Neural progenitor cell (in vitro differentiated cells): ENCODE data around the gene PKD1L1. TPM values are rescaled to one million over a fixed set of nuclear protein-coding genes. Genes with fewer than 3 reads are reported as not detected.

Source experiments
- DNase-seq: peaks from one replicate; pipeline ENCODE4 v3.0.0-alpha.2; 2016; ENCODE audit warnings: low spot score
- H2AFZ ChIP-seq: fragments of 200-600 bp; sonication (generic); replicated peaks from 2 replicates; pipeline ENCODE4 v1.6.1; 2016; ENCODE audit warnings: antibody characterized with exemption
- H3F3A ChIP-seq: fragments of 200-600 bp; sonication (generic); 2 replicates; pipeline ENCODE4 v1.6.1; 2016; ENCODE audit warnings: antibody characterized with exemption, low read depth
- H3K27ac ChIP-seq: fragments of 200-600 bp; sonication (generic); 2 replicates; pipeline ENCODE4 v1.5.1; 2016; ENCODE audit warnings: mild to moderate bottlenecking
- H3K27me3 ChIP-seq: fragments of 200-600 bp; sonication (generic); 2 replicates; pipeline ENCODE4 v1.6.1; 2016; ENCODE audit warnings: mild to moderate bottlenecking, moderate library complexity
- H3K36me3 ChIP-seq: fragments of 200-600 bp; sonication (generic); 2 replicates; pipeline ENCODE4 v1.5.1; 2016
- H3K4me1 ChIP-seq: fragments of 200-600 bp; sonication (generic); 2 replicates; pipeline ENCODE4 v1.6.1; 2016; ENCODE audit warnings: mixed run types
- H3K4me2 ChIP-seq: fragments of 200-600 bp; sonication (generic); 2 replicates; pipeline ENCODE4 v1.6.1; 2016
- H3K4me3 ChIP-seq: fragments of 200-600 bp; sonication (generic); 2 replicates; pipeline ENCODE4 v1.5.1; 2016
- H3K79me2 ChIP-seq: fragments of 200-600 bp; sonication (generic); 2 replicates; pipeline ENCODE4 v1.6.1; 2016; ENCODE audit warnings: low read depth
- H3K9ac ChIP-seq: fragments of 200-600 bp; sonication (generic); 2 replicates; pipeline ENCODE4 v1.6.1; 2016
- H3K9me3 ChIP-seq: fragments of 200-600 bp; sonication (generic); 2 replicates; pipeline ENCODE4 v1.5.1; 2016; ENCODE audit warnings: low read depth
- H4K20me1 ChIP-seq: fragments of 200-600 bp; sonication (generic); 2 replicates; pipeline ENCODE4 v1.6.1; 2016; ENCODE audit warnings: low read depth
- H3K27ac Mint-ChIP-seq: 3 replicates; pipeline ENCODE4 v1.8.0; 2021; ENCODE audit warnings: mixed read lengths
- H3K27me3 Mint-ChIP-seq: 2 replicates; pipeline ENCODE4 v1.8.0; 2022; ENCODE audit warnings: low read depth, mild to moderate bottlenecking, inconsistent platforms, moderate library complexity, mixed read lengths; ENCODE audit not compliant: insufficient read depth
- H3K36me3 Mint-ChIP-seq: 3 replicates; pipeline ENCODE4 v1.8.0; 2021; ENCODE audit warnings: mixed read lengths
- H3K4me1 Mint-ChIP-seq: 3 replicates; pipeline ENCODE4 v1.8.0; 2021; ENCODE audit warnings: mixed read lengths
- H3K4me3 Mint-ChIP-seq: 3 replicates; pipeline ENCODE4 v1.8.0; 2021; ENCODE audit warnings: mild to moderate bottlenecking, moderate library complexity, mixed read lengths
- H3K9me3 Mint-ChIP-seq: 3 replicates; pipeline ENCODE4 v1.8.0; 2020; ENCODE audit warnings: mixed read lengths
- EZH2 ChIP-seq: fragments of 200-600 bp; sonication (generic); IDR thresholded peaks from 2 replicates; pipeline ENCODE4 v1.6.1; 2017; ENCODE audit warnings: antibody characterized with exemption, mild to moderate bottlenecking, moderate library complexity
- EZH2phosphoT487 ChIP-seq: fragments of 200-600 bp; sonication (generic); IDR thresholded peaks from 2 replicates; pipeline ENCODE4 v1.6.1; 2017; ENCODE audit warnings: antibody characterized with exemption
- total RNA-seq: library from RNA; depleted of rRNA; stranded (reverse); fragments of >200 nt; gene quantifications from 2 replicates; pipeline ENCODE4 v1.2.3, GENCODE V29; 2015; ENCODE audit warnings: low replicate concordance
- TF ChIP-seq, protein P1 (sequence below): fragments of 200-600 bp; sonication (generic); IDR thresholded peaks from 2 replicates; pipeline ENCODE4 v1.5.1; 2017; ENCODE audit warnings: antibody characterized with exemption, mild to moderate bottlenecking

Gene PKD1L1
- total RNA-seq, 1 donor from 2014 or later: 0.07 TPM

DNA sequence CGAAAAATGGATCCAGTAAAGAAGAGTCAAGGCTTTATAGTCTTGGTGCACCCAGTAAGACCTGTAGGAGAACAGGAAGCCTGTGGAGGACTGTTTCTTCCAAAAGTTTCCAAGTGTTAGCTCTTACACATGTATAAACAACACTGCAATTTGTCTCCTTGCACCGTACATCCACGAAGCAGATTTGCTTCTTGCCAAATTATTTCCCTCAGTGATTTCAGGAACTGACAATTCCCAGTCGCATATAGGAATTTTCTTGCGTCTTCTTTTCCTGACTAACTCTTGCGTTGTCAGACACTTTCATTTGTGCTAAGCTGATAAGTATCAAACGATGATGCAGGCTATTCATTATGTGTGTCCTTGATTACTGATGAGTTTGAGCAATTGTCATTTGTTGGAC is 182.1 kb downstream of the PKD1L1 start:
- no peaks in the 10 kb centered on the region for H3K9me3 ChIP-seq
- no peak overlapping the region for H3K9ac ChIP-seq
- no peaks in the 10 kb centered on the region for H3K36me3 ChIP-seq
- TF ChIP-seq EZH2phosphoT487 (no peak), EZH2 (no peak)
- TF ChIP-seq, protein P1, sequence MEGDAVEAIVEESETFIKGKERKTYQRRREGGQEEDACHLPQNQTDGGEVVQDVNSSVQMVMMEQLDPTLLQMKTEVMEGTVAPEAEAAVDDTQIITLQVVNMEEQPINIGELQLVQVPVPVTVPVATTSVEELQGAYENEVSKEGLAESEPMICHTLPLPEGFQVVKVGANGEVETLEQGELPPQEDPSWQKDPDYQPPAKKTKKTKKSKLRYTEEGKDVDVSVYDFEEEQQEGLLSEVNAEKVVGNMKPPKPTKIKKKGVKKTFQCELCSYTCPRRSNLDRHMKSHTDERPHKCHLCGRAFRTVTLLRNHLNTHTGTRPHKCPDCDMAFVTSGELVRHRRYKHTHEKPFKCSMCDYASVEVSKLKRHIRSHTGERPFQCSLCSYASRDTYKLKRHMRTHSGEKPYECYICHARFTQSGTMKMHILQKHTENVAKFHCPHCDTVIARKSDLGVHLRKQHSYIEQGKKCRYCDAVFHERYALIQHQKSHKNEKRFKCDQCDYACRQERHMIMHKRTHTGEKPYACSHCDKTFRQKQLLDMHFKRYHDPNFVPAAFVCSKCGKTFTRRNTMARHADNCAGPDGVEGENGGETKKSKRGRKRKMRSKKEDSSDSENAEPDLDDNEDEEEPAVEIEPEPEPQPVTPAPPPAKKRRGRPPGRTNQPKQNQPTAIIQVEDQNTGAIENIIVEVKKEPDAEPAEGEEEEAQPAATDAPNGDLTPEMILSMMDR: no peak
- no peaks in the 10 kb centered on the region for H3K27me3 ChIP-seq
- peaks cover 4% of the 10 kb centered on the region for H3K36me3 Mint-ChIP-seq
- peaks cover 5% of the 10 kb centered on the region for H3K9me3 Mint-ChIP-seq
- H2AFZ ChIP-seq: no peak overlapping the region
- no peak overlapping the region for H3K27ac ChIP-seq
- no peak overlapping the region for H3K4me3 ChIP-seq
- no peak overlapping the region for H3K4me3 Mint-ChIP-seq
- no peak overlapping the region for H3K4me2 ChIP-seq
- no peaks in the 10 kb centered on the region for H3K79me2 ChIP-seq
- H3K27me3 Mint-ChIP-seq: peaks cover 2% of the 10 kb centered on the region
- peaks cover 13% of the 10 kb centered on the region for H3K4me1 Mint-ChIP-seq
- H3K4me1 ChIP-seq: peaks cover 8% of the 10 kb centered on the region
- H4K20me1 ChIP-seq: no peaks in the 10 kb centered on the region
- H3K27ac Mint-ChIP-seq: no peak overlapping the region
- H3F3A ChIP-seq: peaks cover 10% of the 10 kb centered on the region
- no peak for DNase-seq

DNA sequence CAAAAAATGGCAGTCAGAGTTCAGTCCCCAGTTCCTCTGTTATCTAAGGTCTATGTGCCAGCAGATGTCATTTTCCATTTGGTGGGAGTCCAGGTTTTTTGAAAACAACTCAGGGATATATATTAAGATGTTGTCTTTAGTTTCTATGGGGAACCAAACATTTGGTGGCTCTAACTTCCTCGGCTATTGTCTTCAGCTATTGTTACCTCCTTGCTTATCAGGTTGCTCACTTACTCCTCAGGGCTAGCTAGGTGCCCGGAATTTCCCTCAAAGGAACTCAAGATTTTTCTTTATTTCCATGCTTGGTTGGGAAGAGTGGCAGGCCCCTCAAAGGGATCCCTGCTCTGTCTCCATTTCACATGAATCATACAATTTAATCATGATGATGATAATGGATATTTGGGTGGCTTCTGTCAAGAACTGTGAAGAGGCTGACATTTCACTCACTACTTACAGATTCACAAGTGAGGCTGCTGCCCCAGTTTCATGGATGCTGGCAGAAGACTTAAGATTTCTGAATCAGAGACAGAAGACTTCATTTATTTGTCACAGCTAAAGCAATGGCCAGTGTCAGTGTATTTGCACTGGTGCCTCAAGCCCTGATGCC is 182.8 kb downstream of the PKD1L1 start:
- peaks cover 5% of the 10 kb centered on the region for H3K9me3 Mint-ChIP-seq
- H3K9me3 ChIP-seq: no peaks in the 10 kb centered on the region
- no peak overlapping the region for H3K27ac ChIP-seq
- no peak overlapping the region for H2AFZ ChIP-seq
- no peaks in the 10 kb centered on the region for H3K27me3 ChIP-seq
- H3K4me3 Mint-ChIP-seq: no peak overlapping the region
- H3K4me2 ChIP-seq: no peak overlapping the region
- no peaks in the 10 kb centered on the region for H3K79me2 ChIP-seq
- H4K20me1 ChIP-seq: no peaks in the 10 kb centered on the region
- H3K36me3 ChIP-seq: no peaks in the 10 kb centered on the region
- H3F3A ChIP-seq: peaks cover 10% of the 10 kb centered on the region
- TF ChIP-seq EZH2phosphoT487 (no peak), EZH2 (no peak)
- TF ChIP-seq, protein P1: no peak
- no peak overlapping the region for H3K4me3 ChIP-seq
- peaks cover 13% of the 10 kb centered on the region for H3K4me1 Mint-ChIP-seq
- peaks cover 8% of the 10 kb centered on the region for H3K4me1 ChIP-seq
- no peak for DNase-seq
- peaks cover 2% of the 10 kb centered on the region for H3K27me3 Mint-ChIP-seq
- H3K36me3 Mint-ChIP-seq: peaks cover 4% of the 10 kb centered on the region
- no peak overlapping the region for H3K9ac ChIP-seq
- H3K27ac Mint-ChIP-seq: no peak overlapping the region

DNA sequence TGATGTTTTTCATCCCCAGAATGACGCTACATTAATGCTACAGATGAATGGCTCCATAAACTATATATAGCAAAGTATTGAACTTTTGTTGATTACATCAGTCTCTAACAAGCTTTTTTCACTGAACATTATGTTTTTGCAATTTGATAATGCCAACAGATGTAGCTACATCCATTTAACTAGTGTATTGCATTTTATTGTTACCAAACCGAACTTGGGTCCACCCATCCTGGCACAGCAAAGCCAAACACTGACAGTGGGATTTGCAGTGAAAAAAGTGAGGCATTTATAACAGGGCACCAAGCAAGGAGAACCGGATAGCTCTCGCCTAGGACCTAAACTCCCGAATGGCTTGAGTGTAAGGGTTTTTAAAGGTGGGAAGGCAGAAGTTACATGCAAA is 183.5 kb downstream of the PKD1L1 start:
- Histone ChIP-seq H3K27me3 (no peaks in the 10 kb centered on the region), H3K27ac (no peak overlapping the region), H2AFZ (no peak overlapping the region), H3K36me3 (no peaks in the 10 kb centered on the region), H3F3A (peaks cover 10% of the 10 kb centered on the region), H3K4me1 (peaks cover 8% of the 10 kb centered on the region), H4K20me1 (no peaks in the 10 kb centered on the region), H3K9ac (no peak overlapping the region), H3K79me2 (no peaks in the 10 kb centered on the region), H3K9me3 (no peaks in the 10 kb centered on the region), H3K4me2 (no peak overlapping the region), H3K4me3 (no peak overlapping the region)
- Mint-ChIP-seq H3K36me3 (peaks cover 4% of the 10 kb centered on the region), H3K27ac (no peak overlapping the region), H3K9me3 (peaks cover 5% of the 10 kb centered on the region), H3K4me1 (peaks cover 13% of the 10 kb centered on the region), H3K4me3 (no peak overlapping the region), H3K27me3 (peaks cover 2% of the 10 kb centered on the region)
- DNase-seq: no peak
- no peak for TF ChIP-seq EZH2phosphoT487
- TF ChIP-seq, protein P1: no peak
- no peak for TF ChIP-seq EZH2
